ENCODE data around the gene MT1A. TPM values are rescaled to one million over a fixed set of nuclear protein-coding genes. Genes with fewer than 3 reads are reported as not detected.

The MT1A gene
- total and polyA plus RNA-seq, 12 donors = 0.71 to 102 (median 3.0) TPM; not detected in 2

- Histone ChIP-seq H3K4me3 (peak overlapping the region in 5 of 10 donors; percentile 5 to 30 (median 14)), H3K9me3 (no peaks in the 10 kb centered on the region), H3K27me3 (peaks cover 3 to 92% (median 31%) of the 10 kb centered on the region in 7 donors), H3K36me3 (no peaks in the 10 kb centered on the region), H3K27ac (no peak overlapping the region), H3K4me1 (peaks cover 0 to 36% (median 29%) of the 10 kb centered on the region in 9 donors)
- no peak for ATAC-seq
- no peak for DNase-seq
- WGBS, 2 donors = 16 to 29% methylated on average over 47 of the region's 47 CpGs
- intact Hi-C loops (cut with DNase I) = no loop called here
- no peak for TF ChIP-seq CTCF (IDR thresholded peaks at IDR 0.05)
Measured at GRCh38 chr16:56634715-56635440, 3.6 kb upstream of the MT1A start.

GRCh38 chr16:56635441-56635967, 3.0 kb upstream of the MT1A start:
- no peaks in the 10 kb centered on the region for H3K9me3 ChIP-seq
- DNase-seq (no peak), ATAC-seq (no peak)
- no peak for TF ChIP-seq CTCF (IDR thresholded peaks at IDR 0.05)
- H3K27ac ChIP-seq = no peak overlapping the region
- WGBS, 2 donors = 10 to 22% methylated on average over 32 to 40 of the region's 40 CpGs
- no peaks in the 10 kb centered on the region for H3K36me3 ChIP-seq
- intact Hi-C loops (cut with DNase I) = no loop called here
- H3K4me3 ChIP-seq = peak overlapping the region in 5 of 10 donors; percentile 5 to 30 (median 14)
- H3K4me1 ChIP-seq = peaks cover 0 to 36% (median 29%) of the 10 kb centered on the region in 9 donors
- H3K27me3 ChIP-seq = peaks cover 3 to 98% (median 31%) of the 10 kb centered on the region in 7 donors

DNA sequence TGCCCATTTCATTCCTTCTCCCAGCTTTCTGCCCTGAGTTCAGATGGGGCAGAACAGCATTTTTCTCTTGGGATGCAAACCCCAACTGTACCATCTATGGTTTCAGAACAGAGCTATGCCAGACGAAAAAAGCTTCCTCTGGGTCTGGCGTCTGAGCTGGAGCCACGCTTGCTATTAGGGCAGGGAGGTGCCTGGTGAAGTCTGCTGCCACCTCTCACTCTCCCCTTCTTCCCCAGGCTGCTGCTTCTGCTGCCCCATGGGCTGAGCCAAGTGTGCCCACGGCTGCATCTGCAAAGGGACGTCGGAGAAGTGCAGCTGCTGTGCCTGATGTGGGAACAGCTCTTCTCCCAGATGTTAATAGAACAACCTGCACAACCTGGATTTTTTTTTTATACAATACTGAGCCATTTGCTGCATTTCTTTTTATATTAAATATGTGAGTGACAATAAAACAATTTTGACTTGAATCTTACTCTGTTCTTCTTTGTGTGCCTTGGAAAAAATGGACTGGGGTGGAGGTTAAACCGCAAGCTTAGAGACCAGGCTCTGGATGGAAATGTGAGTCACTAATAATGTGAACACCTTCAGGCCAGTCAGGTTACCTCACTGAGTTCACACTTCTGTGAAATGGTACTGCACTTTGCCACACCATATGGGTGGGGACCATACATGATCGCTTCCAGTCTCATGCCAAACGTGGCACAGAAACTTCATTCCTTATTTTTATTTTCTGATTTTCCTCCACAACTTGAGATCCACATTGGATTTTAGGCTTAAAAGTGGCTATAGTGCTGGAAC, 1.7 kb upstream of the MT1A start:
- ATAC-seq = no peak
- peaks cover 3 to 100% (median 31%) of the 10 kb centered on the region in 7 donors for H3K27me3 ChIP-seq

More for the DNA sequence above, 1.7 kb upstream of the MT1A start:
- Histone ChIP-seq H3K4me1 (peaks cover 0 to 32% (median 29%) of the 10 kb centered on the region in 9 donors), H3K4me3 (no peak overlapping the region), H3K9me3 (no peaks in the 10 kb centered on the region), H3K36me3 (no peaks in the 10 kb centered on the region), H3K27ac (no peak overlapping the region)
- intact Hi-C loops (cut with DNase I) = no loop called here
- 49 to 64% methylated on average over 9 of the region's 9 CpGs for WGBS, 2 donors
- TF ChIP-seq CTCF (IDR thresholded peaks at IDR 0.05) = no peak
- DNase-seq = no peak
